ENCODE results near the gene BCORL1. TPM values are rescaled to one million over a fixed set of nuclear protein-coding genes. Genes with fewer than 3 reads are reported as not detected.

BCORL1 gene
- total and polyA plus RNA-seq, 2 of the 4 experiments (the other 2 are of a cell fraction), result 0.54 to 1.6 TPM

- Histone ChIP-seq H2BK15ac (ENCODE audit: low read depth, low read length) (no peak overlapping the region), H3K9me1 (ENCODE audit: insufficient read depth, low read length) (no peaks in the 10 kb centered on the region), H2AK5ac (ENCODE audit: low read depth, low read length) (no peak overlapping the region), H3K9ac (ENCODE audit: low read depth, low read length) (no peak overlapping the region), H3K4me3 (ENCODE audit: insufficient read depth, low read depth, low read length) (no peak overlapping the region), H3K4ac (ENCODE audit: low read depth, low read length) (no peak overlapping the region), H3K27me3 (ENCODE audit: control insufficient read depth, insufficient read depth, low read length) (peaks cover 50% of the 10 kb centered on the region), H3K56ac (ENCODE audit: extremely low read depth, insufficient read depth, low read length) (no peak overlapping the region), H3K27ac (ENCODE audit: insufficient read depth, low read length) (no peak overlapping the region), H3K79me1 (ENCODE audit: low read depth in 1 of 2, low read length in 2 of 2) (peaks cover 0 to 4% of the 10 kb centered on the region in 2 experiments; a peak in 1 of 4 replicates), H3K23ac (ENCODE audit: low read depth, low read length) (no peak overlapping the region), H4K8ac (ENCODE audit: low read depth in 2 of 2, low read length in 2 of 2) (no peak overlapping the region), H3K14ac (replicated peaks; ENCODE audit: low read depth, low read length) (no peak overlapping the region), H4K5ac (ENCODE audit: low read depth, low read length) (no peak overlapping the region), H3K18ac (ENCODE audit: low read depth, low read length) (no peak overlapping the region), H3K9me3 (ENCODE audit: control insufficient read depth, insufficient read depth, low read length) (no peaks in the 10 kb centered on the region), H3K4me1 (ENCODE audit: control insufficient read depth, insufficient read depth, low read length) (no peaks in the 10 kb centered on the region), H4K91ac (ENCODE audit: insufficient read depth, low read depth, low read length) (no peak overlapping the region), H3K36me3 (ENCODE audit: control insufficient read depth, insufficient read depth, low read length) (no peaks in the 10 kb centered on the region), H2AK9ac (replicated peaks; ENCODE audit: low read depth, low read length, poor library complexity) (no peak overlapping the region), H2BK5ac (ENCODE audit: low read depth, low read length, poor library complexity, severe bottlenecking) (no peak overlapping the region), H2BK120ac (ENCODE audit: low read depth, low read length) (no peak overlapping the region), H3K4me2 (ENCODE audit: low read depth, low read length) (no peak overlapping the region), H2AFZ (replicated peaks; ENCODE audit: low read length, poor library complexity) (no peak overlapping the region), H2BK20ac (ENCODE audit: low read depth, low read length) (no peak overlapping the region), H4K20me1 (ENCODE audit: insufficient read depth, low read length) (no peaks in the 10 kb centered on the region)
- in situ Hi-C loops (cut with MboI; ENCODE audit: low sequenced_read_pairs), result no loop called here
- CTCF ChIA-PET, result no interaction called here
- ATAC-seq (ENCODE audit: low read depth) (no peak), DNase-seq (no peak)
- no peak for TF ChIP-seq RFX5 (IDR thresholded peaks at IDR 0.05; ENCODE audit: low read depth, low read length)
- TF ChIP-seq MAFK (IDR thresholded peaks at IDR 0.05; ENCODE audit: low read depth, low read length), result no peak
- TF ChIP-seq RCOR1 (IDR thresholded peaks at IDR 0.05; ENCODE audit: insufficient replicate concordance, low read length), result no peak
- TF ChIP-seq NFE2L2 (IDR thresholded peaks at IDR 0.05; ENCODE audit: low read depth, low read length), result no peak
- no peak for TF ChIP-seq CTCF (conservative IDR thresholded peaks at IDR 0.05; ENCODE audit: low read depth, low read length)
- TF ChIP-seq SMC3 (IDR thresholded peaks at IDR 0.05; ENCODE audit: low read depth, low read length), result no peak
- TF ChIP-seq CHD1 (IDR thresholded peaks at IDR 0.05; ENCODE audit: low read depth, low read length), result no peak
- TF ChIP-seq MAZ (IDR thresholded peaks at IDR 0.05; ENCODE audit: borderline replicate concordance, low read depth, low read length), result no peak
- no peak for TF ChIP-seq CEBPB (IDR thresholded peaks at IDR 0.05; ENCODE audit: low read depth, low read length)
- TF ChIP-seq POLR2A (IDR thresholded peaks at IDR 0.05; ENCODE audit: low read depth, low read length), result no peak
- TF ChIP-seq RAD21 (IDR thresholded peaks at IDR 0.05; ENCODE audit: low read length), result no peak
- no TSS peak for BruUV-seq (replicated peaks)
- 24% methylated on average over 2 of the region's 5 CpGs; no CpG with 5 or more reads in 1 of the 2 experiments for WGBS, 2 experiments (ENCODE audit: extremely low coverage in 2 of 2, insufficient read length in 1 of 2)
- dilution Hi-C loops (cut with HindIII; ENCODE audit: low sequenced_read_pairs, unreplicated experiment), result no loop called here
- POLR2A ChIA-PET (ENCODE audit: unreplicated experiment), result no interaction called here
- intact Hi-C loops (cut with micrococcal nuclease), result no loop called here
Measured at GRCh38 chrX:129934952-129935351, 47.5 kb upstream of the BCORL1 start.

All from IMR-90 (cell line).